Frontal cortex (tissue), 4 donors: ENCODE measurements around the gene SLC38A1. TPM values are rescaled to one million over a fixed set of nuclear protein-coding genes. Genes with fewer than 3 reads are reported as not detected.
"Not testable (repeated sequence)": the region's sequence is repeated elsewhere in the genome, so short reads cannot be mapped to it uniquely, and the experiment has no call there.

Source experiments
- DNase-seq, 2 donors: peaks; one replicate each; pipeline ENCODE4 v3.0.0; 2012; ENCODE audit warnings: low spot score in 2 of 2
- FAIRE-seq: peaks from 2 replicates; lab custom pipeline; 2012; peaks lifted over from hg19 to GRCh38; lab: Jason Lieb, UNC
- total RNA-seq: library from RNA; depleted of rRNA; stranded (reverse); fragments of >200 nt; gene quantifications from one replicate; pipeline ENCODE4 v1.2.3, GENCODE V29; 2014
- donor health status: control.
- donor health status: control.
- donor health status: control.

The SLC38A1 gene
- total RNA-seq, 1 donor from 2014 or later = 269 TPM

- DNase-seq (no peak), FAIRE-seq (no peak)
Measured at GRCh38 chr12:46210873-46211439, 57.9 kb downstream of the SLC38A1 start.

- FAIRE-seq = no peak
- DNase-seq = no peak
Measured at GRCh38 chr12:46209914-46210872, 58.6 kb downstream of the SLC38A1 start.

- no peak for DNase-seq
- FAIRE-seq = no peak
Measured at GRCh38 chr12:46209170-46209569, 59.7 kb downstream of the SLC38A1 start.

GRCh38 chr12:46208370-46208769 is 60.5 kb downstream of the SLC38A1 start:
- FAIRE-seq = no peak
- no peak for DNase-seq

GRCh38 chr12:46207644-46208043 is 61.2 kb downstream of the SLC38A1 start:
- FAIRE-seq (no peak), DNase-seq (no peak)

GRCh38 chr12:46206471-46206870 is 62.4 kb downstream of the SLC38A1 start:
- no peak for FAIRE-seq
- DNase-seq = no peak

GRCh38 chr12:46205294-46205693 is 63.5 kb downstream of the SLC38A1 start:
- DNase-seq = no peak
- FAIRE-seq = no peak

GRCh38 chr12:46201284-46201789 is 67.5 kb downstream of the SLC38A1 start:
- FAIRE-seq (no peak), DNase-seq (no peak)

- DNase-seq (no peak), FAIRE-seq (no peak)
Measured at GRCh38 chr12:46200551-46200950, 68.3 kb downstream of the SLC38A1 start.

GRCh38 chr12:46198913-46199312 is 69.9 kb downstream of the SLC38A1 start:
- FAIRE-seq (no peak), DNase-seq (no peak)

- FAIRE-seq (no peak), DNase-seq (no peak)
Measured at GRCh38 chr12:46197883-46198282, 71.0 kb downstream of the SLC38A1 start.

GRCh38 chr12:46190533-46190932 is 78.3 kb downstream of the SLC38A1 start:
- DNase-seq, FAIRE-seq: not testable (repeated sequence)

GRCh38 chr12:46188170-46188569 is 80.7 kb downstream of the SLC38A1 start:
- FAIRE-seq = no peak
- DNase-seq = no peak

- FAIRE-seq (no peak), DNase-seq (no peak)
Measured at GRCh38 chr12:46187023-46187422, 81.8 kb downstream of the SLC38A1 start.

GRCh38 chr12:46186088-46186487 is 82.8 kb downstream of the SLC38A1 start:
- FAIRE-seq (no peak), DNase-seq (no peak)

GRCh38 chr12:46185686-46186085 is 83.2 kb downstream of the SLC38A1 start:
- DNase-seq (no peak), FAIRE-seq (no peak)

- FAIRE-seq (no peak), DNase-seq (no peak)
Measured at GRCh38 chr12:46184798-46185595, 83.8 kb downstream of the SLC38A1 start.

- no peak for DNase-seq
- FAIRE-seq = no peak
Measured at GRCh38 chr12:46183112-46183511, 85.7 kb downstream of the SLC38A1 start.

GRCh38 chr12:46181465-46181864 is 87.4 kb downstream of the SLC38A1 start:
- no peak for FAIRE-seq
- no peak for DNase-seq

- DNase-seq (no peak), FAIRE-seq (no peak)
Measured at GRCh38 chr12:46179693-46180452, 89.0 kb downstream of the SLC38A1 start.
